Thoracic aorta (tissue), 2 donors: ENCODE results near the gene TLR7. TPM values are rescaled to one million over a fixed set of nuclear protein-coding genes. Genes with fewer than 3 reads are reported as not detected.

Experiments
- ATAC-seq: fragments of 150-250 bp; one replicate; pipeline ENCODE4 v1.8.0; 2017; ENCODE audit warnings: low read depth; ENCODE audit not compliant: insufficient number of reproducible peaks, low FRiP score
- DNase-seq: peaks from one replicate; pipeline ENCODE4 v3.0.0-alpha.2; 2020; ENCODE audit warnings: low spot score
- H3K27ac ChIP-seq, 2 donors: fragments of 200-600 bp; sonication (generic); 1 replicate in 1 of 2; 2 replicates in 1 of 2; pipeline ENCODE4 v1.5.1; 2016; ENCODE audit warnings: mild to moderate bottlenecking in 2 of 2, moderate library complexity in 2 of 2
- H3K27me3 ChIP-seq: fragments of 200-600 bp; sonication (generic); replicated peaks from 2 replicates; pipeline ENCODE4 v1.6.0; 2016; ENCODE audit warnings: mild to moderate bottlenecking; ENCODE audit not compliant: insufficient read depth
- H3K36me3 ChIP-seq: fragments of 200-600 bp; sonication (generic); one replicate; pipeline ENCODE4 v1.5.1; 2016
- H3K4me1 ChIP-seq, 2 donors: fragments of 200-600 bp; sonication (generic); 1 replicate in 1 of 2; 2 replicates in 1 of 2; pipeline versions ENCODE4 v1.5.1 to v1.6.0; 2016; ENCODE audit warnings: low read depth in 2 of 2, mild to moderate bottlenecking in 1 of 2; ENCODE audit not compliant: control insufficient read depth in 1 of 2
- H3K4me3 ChIP-seq: fragments of 200-600 bp; sonication (generic); 2 replicates; pipeline ENCODE4 v1.5.1; 2016; ENCODE audit warnings: mild to moderate bottlenecking
- H3K9me3 ChIP-seq: fragments of 200-600 bp; sonication (generic); 2 replicates; pipeline ENCODE4 v1.5.1; 2016
- CTCF ChIP-seq: fragments of 200-600 bp; sonication (generic); IDR thresholded peaks from one replicate; pipeline ENCODE4 v1.5.1; 2019; ENCODE audit warnings: antibody characterized with exemption
- total RNA-seq, 2 donors: library from RNA; depleted of rRNA; stranded (reverse); fragments of >200 nt; gene quantifications; one replicate each; pipeline versions ENCODE4 v1.1.0 to v1.2.3, GENCODE V29; 2016

TLR7 gene
- total RNA-seq, 2 donors from 2014 or later = 0.27 to 1.7 TPM

GRCh38 chrX:12920990-12921389 is 54.1 kb downstream of the TLR7 start:
- TF ChIP-seq CTCF = no peak
- no peak for DNase-seq
- no peaks in the 10 kb centered on the region for H3K4me1 ChIP-seq

GRCh38 chrX:12921886-12922598 is 55.2 kb downstream of the TLR7 start:
- DNase-seq = no peak
- H3K36me3 ChIP-seq = no peaks in the 10 kb centered on the region
- H3K9me3 ChIP-seq = no peaks in the 10 kb centered on the region
- H3K27ac ChIP-seq = no peak overlapping the region
- H3K4me3 ChIP-seq = no peak overlapping the region
- H3K27me3 ChIP-seq = no peaks in the 10 kb centered on the region
- no peaks in the 10 kb centered on the region for H3K4me1 ChIP-seq
- ATAC-seq = no peak
- TF ChIP-seq CTCF = no peak

More at GRCh38 chrX:12920990-12921389, 54.1 kb downstream of the TLR7 start:
- ATAC-seq = no peak
- no peaks in the 10 kb centered on the region for H3K9me3 ChIP-seq
- H3K4me3 ChIP-seq = no peak overlapping the region
- H3K27ac ChIP-seq = no peak overlapping the region
- no peaks in the 10 kb centered on the region for H3K36me3 ChIP-seq
- no peaks in the 10 kb centered on the region for H3K27me3 ChIP-seq

- H3K4me1 ChIP-seq = no peaks in the 10 kb centered on the region
- TF ChIP-seq CTCF = no peak
- no peak overlapping the region for H3K4me3 ChIP-seq
- no peaks in the 10 kb centered on the region for H3K27me3 ChIP-seq
- ATAC-seq (no peak), DNase-seq (no peak)
- H3K36me3 ChIP-seq = no peaks in the 10 kb centered on the region
- H3K27ac ChIP-seq = no peak overlapping the region
- no peaks in the 10 kb centered on the region for H3K9me3 ChIP-seq
These were observed 55.7 kb downstream of the TLR7 start for GRCh38 chrX:12922599-12922919.

GRCh38 chrX:12929701-12930100 is 62.8 kb downstream of the TLR7 start:
- H3K36me3 ChIP-seq = no peaks in the 10 kb centered on the region
- no peaks in the 10 kb centered on the region for H3K9me3 ChIP-seq
- H3K4me3 ChIP-seq = no peak overlapping the region
- no peak overlapping the region for H3K27ac ChIP-seq
- no peak for DNase-seq
- H3K27me3 ChIP-seq = no peaks in the 10 kb centered on the region
- TF ChIP-seq CTCF = no peak
- ATAC-seq = no peak
- no peaks in the 10 kb centered on the region for H3K4me1 ChIP-seq

GRCh38 chrX:12930150-12930549 is 63.3 kb downstream of the TLR7 start:
- Histone ChIP-seq H3K27ac (no peak overlapping the region), H3K4me1 (no peaks in the 10 kb centered on the region), H3K9me3 (no peaks in the 10 kb centered on the region), H3K4me3 (no peak overlapping the region), H3K27me3 (no peaks in the 10 kb centered on the region), H3K36me3 (no peaks in the 10 kb centered on the region)
- ATAC-seq (no peak), DNase-seq (no peak)
- TF ChIP-seq CTCF = no peak
